ENCODE data around the gene SLC38A3. TPM values are rescaled to one million over a fixed set of nuclear protein-coding genes. Genes with fewer than 3 reads are reported as not detected.
A peak's percentile ranks its signal among the peaks of the same experiment; 100 is the strongest.

SLC38A3 gene
- total RNA-seq, 4 donors from 2014 or later, result 0.11 to 0.39 TPM; not detected in 2

DNA sequence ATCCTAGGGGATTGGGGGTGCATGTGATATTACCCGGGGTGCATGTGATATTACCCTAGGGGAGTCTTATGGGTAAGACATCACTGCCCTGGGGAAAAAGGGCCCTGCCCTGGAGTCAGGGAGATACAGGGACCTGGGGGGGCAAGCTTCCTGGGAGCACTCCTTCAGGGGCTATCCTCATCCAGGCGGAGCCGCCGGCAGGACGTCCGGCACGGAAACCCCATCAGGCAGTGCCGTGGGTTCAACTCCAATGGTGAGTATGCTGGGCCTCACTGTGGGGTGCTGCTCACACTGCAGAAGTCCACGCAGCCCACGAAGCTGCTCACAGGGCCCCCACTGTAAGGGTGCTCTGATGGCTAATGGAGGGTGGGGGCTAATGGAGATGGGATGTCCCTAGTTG, 19.0 kb upstream of the SLC38A3 start:
- 100% methylated on average over 1 of the region's 10 CpGs for WGBS
- Histone ChIP-seq H3K27ac (replicated peaks in 1 of 4) (no peak overlapping the region), H3K36me3 (peaks cover 0 to 70% (median 23%) of the 10 kb centered on the region in 4 donors), H3K4me3 (no peak overlapping the region), H3K4me1 (peaks cover 0 to 6% (median 1%) of the 10 kb centered on the region in 4 donors), H3K9me3 (no peaks in the 10 kb centered on the region), H3K27me3 (no peaks in the 10 kb centered on the region)
- intact Hi-C loops (cut with DNase I), result no loop called here
- DNase-seq (ENCODE audit: extremely low spot score), result no peak
- TF ChIP-seq POLR2AphosphoS5 (IDR thresholded peaks at IDR 0.05), result no peak
- no peak for TF ChIP-seq POLR2A (IDR thresholded peaks at IDR 0.05; ENCODE audit: low read depth)
- no peak for TF ChIP-seq CTCF (IDR thresholded peaks at IDR 0.05)
- no peak for TF ChIP-seq EP300 (IDR thresholded peaks at IDR 0.05)

GRCh38 chr3:50187750-50188149, 17.3 kb upstream of the SLC38A3 start:
- no peaks in the 10 kb centered on the region for H3K9me3 ChIP-seq
- H3K4me3 ChIP-seq, result no peak overlapping the region
- peaks cover under 1 to 9% (median 5%) of the 10 kb centered on the region in 4 donors for H3K4me1 ChIP-seq
- intact Hi-C loops (cut with DNase I), result loop anchor here (2.0 kb wide), 1 partner anchor 33 kb away; the partner anchor contains the start of gene SEMA3F
- no peak for DNase-seq (ENCODE audit: extremely low spot score)
- peaks cover 0 to 14% (median under 1%) of the 10 kb centered on the region in 4 donors for H3K27me3 ChIP-seq
- TF ChIP-seq EP300 (IDR thresholded peaks at IDR 0.05) (no peak), CTCF (IDR thresholded peaks at IDR 0.05) (no peak), POLR2A (IDR thresholded peaks at IDR 0.05; ENCODE audit: low read depth) (no peak), POLR2AphosphoS5 (IDR thresholded peaks at IDR 0.05) (no peak)
- no peak overlapping the region for H3K27ac ChIP-seq (replicated peaks in 1 of 4)
- peaks cover 0 to 58% (median 20%) of the 10 kb centered on the region in 4 donors for H3K36me3 ChIP-seq
- WGBS, result 95% methylated on average over 8 of the region's 19 CpGs

- TF ChIP-seq POLR2AphosphoS5 (IDR thresholded peaks at IDR 0.05), result peak; percentile 65 to 73
- TF ChIP-seq POLR2A (IDR thresholded peaks at IDR 0.05; ENCODE audit: low read depth), result no peak
- TF ChIP-seq CTCF (IDR thresholded peaks at IDR 0.05), result peak; percentile 69 to 87 (median 85)
- peaks cover 13 to 24% (median 20%) of the 10 kb centered on the region in 4 donors for H3K4me1 ChIP-seq
- no peak overlapping the region for H3K4me3 ChIP-seq
- H3K36me3 ChIP-seq, result peaks cover 0 to 42% (median 14%) of the 10 kb centered on the region in 4 donors
- intact Hi-C loops (cut with DNase I), result loop anchor here (1.0 to 2.0 kb wide), 2 partner anchors 34 to 68 kb away; partner anchors contain the start of gene SEMA3F
- H3K9me3 ChIP-seq, result no peaks in the 10 kb centered on the region
- no peak for DNase-seq (ENCODE audit: extremely low spot score)
- 13% methylated on average over 5 of the region's 5 CpGs for WGBS
- peaks cover 6 to 29% (median 16%) of the 10 kb centered on the region in 4 donors for H3K27me3 ChIP-seq
- H3K27ac ChIP-seq (replicated peaks in 1 of 4), result no peak overlapping the region
Measured at GRCh38 chr3:50189274-50189673, 15.8 kb upstream of the SLC38A3 start.

DNA sequence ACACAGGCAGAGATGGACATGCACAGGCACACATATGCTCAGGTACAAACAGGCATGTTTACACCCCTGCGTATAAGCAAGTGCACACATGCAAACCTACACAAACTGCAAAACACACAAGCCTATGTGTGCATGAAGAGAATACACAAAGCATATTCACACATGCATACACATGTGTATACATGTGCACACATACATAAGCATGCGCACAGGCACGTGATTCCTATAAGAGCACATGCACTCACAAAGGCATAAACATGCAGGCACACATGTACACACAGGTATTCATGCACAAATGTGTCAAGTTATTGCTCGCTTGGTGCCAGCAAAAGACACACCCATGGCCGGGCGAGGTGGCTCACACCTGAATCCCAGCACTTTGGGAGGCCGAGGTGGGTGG, 15.1 kb upstream of the SLC38A3 start:
- H3K27ac ChIP-seq (replicated peaks in 1 of 4), result no peak overlapping the region
- intact Hi-C loops (cut with DNase I), result loop anchor here (1.0 to 5.0 kb wide), 3 partner anchors 35 to 82 kb away; partner anchors contain the start of gene SEMA3F
- H3K36me3 ChIP-seq, result peaks cover 0 to 35% (median 9%) of the 10 kb centered on the region in 4 donors
- peak in 1 of 2 donors; percentile 21 for TF ChIP-seq POLR2AphosphoS5 (IDR thresholded peaks at IDR 0.05)
- no peak for TF ChIP-seq POLR2A (IDR thresholded peaks at IDR 0.05; ENCODE audit: low read depth)
- WGBS, result 89% methylated on average over 7 of the region's 7 CpGs
- peaks cover 6 to 36% (median 21%) of the 10 kb centered on the region in 4 donors for H3K27me3 ChIP-seq
- no peak overlapping the region for H3K4me3 ChIP-seq
- H3K4me1 ChIP-seq, result peaks cover 18 to 32% (median 27%) of the 10 kb centered on the region in 4 donors
- no peaks in the 10 kb centered on the region for H3K9me3 ChIP-seq
- no peak for DNase-seq (ENCODE audit: extremely low spot score)

GRCh38 chr3:50190936-50191660, 14.0 kb upstream of the SLC38A3 start, which contains the start of gene GNAT1:
Gene GNAT1 (plus strand): TSS chr3:50191610. CDS start chr3:50191726, 116 bp downstream.
- Histone ChIP-seq H3K4me3 (no peak within 1 kb of the TSS), H3K36me3 (peaks cover 0 to 24% (median 4%) of the 10 kb centered on the region in 4 donors), H3K27me3 (peaks cover 6 to 47% (median 27%) of the 10 kb centered on the region in 4 donors), H3K27ac (replicated peaks in 1 of 4) (no peak within 1 kb of the TSS), H3K4me1 (peaks cover 18 to 32% (median 30%) of the 10 kb centered on the region in 4 donors), H3K9me3 (no peaks in the 10 kb centered on the region)
- intact Hi-C loops (cut with DNase I), result loop anchor here (5.0 kb wide), 1 partner anchor 81 kb away; no protein-coding TSS in a partner anchor
- 87% methylated on average over 4 of the region's 8 CpGs for WGBS
- no peak for TF ChIP-seq CTCF (IDR thresholded peaks at IDR 0.05)
- no peak for TF ChIP-seq POLR2AphosphoS5 (IDR thresholded peaks at IDR 0.05)
- TF ChIP-seq EP300 (IDR thresholded peaks at IDR 0.05), result no peak
- TF ChIP-seq POLR2A (IDR thresholded peaks at IDR 0.05; ENCODE audit: low read depth), result no peak
- no peak for DNase-seq (ENCODE audit: extremely low spot score)
